ENCODE results near the gene LPAR2. TPM values are rescaled to one million over a fixed set of nuclear protein-coding genes. Genes with fewer than 3 reads are reported as not detected.
"Not testable (repeated sequence)": the region's sequence is repeated elsewhere in the genome, so short reads cannot be mapped to it uniquely, and the experiment has no call there.

LPAR2 gene
- total and polyA plus RNA-seq, 4 donors: 1.5 to 11.7 (median 7.9) TPM

- peak; percentile 96 for ATAC-seq (ENCODE audit: low FRiP score)
- H3K27me3 ChIP-seq (ENCODE audit: control insufficient read depth in 1 of 2, insufficient read depth in 2 of 2, low read length in 1 of 2): no peaks in the 10 kb centered on the region
- no peak within 1 kb of the TSS for H3K27ac ChIP-seq (ENCODE audit: low read depth in 1 of 2, low read length in 2 of 2)
- no peak within 1 kb of the TSS for H3K4me3 ChIP-seq (ENCODE audit: low read length in 2 of 2)
- H3K4me1 ChIP-seq (ENCODE audit: control insufficient read depth in 1 of 2, insufficient read depth in 2 of 2, low read length in 2 of 2): no peaks in the 10 kb centered on the region
- intact Hi-C loops (cut with DNase I): no loop called here
- WGBS, 2 donors: 5 to 6% methylated on average over 54 to 80 of the region's 80 CpGs
- no peaks in the 10 kb centered on the region for H3K9me3 ChIP-seq (ENCODE audit: control insufficient read depth, low read length)
- peak; percentile 96 to 97 for DNase-seq
- H3K36me3 ChIP-seq (ENCODE audit: control insufficient read depth in 1 of 2, insufficient read depth in 2 of 2, low read length in 1 of 2): no peaks in the 10 kb centered on the region
Measured at GRCh38 chr19:19618219-19619051, 9.6 kb downstream of the LPAR2 start, which contains the start of gene PBX4. Gene PBX4 (minus strand): TSS chr19:19618687. CDS start chr19:19618629, 58 bp downstream.

GRCh38 chr19:19615086-19615485 lies 12.9 kb downstream of the LPAR2 start:
- no peaks in the 10 kb centered on the region for H3K4me1 ChIP-seq (ENCODE audit: control insufficient read depth in 1 of 2, insufficient read depth in 2 of 2, low read length in 2 of 2)
- H3K27ac ChIP-seq (ENCODE audit: low read depth in 1 of 2, low read length in 2 of 2): no peak overlapping the region
- DNase-seq (no peak), ATAC-seq (ENCODE audit: low FRiP score) (no peak)
- intact Hi-C loops (cut with DNase I): no loop called here
- no peak overlapping the region for H3K4me3 ChIP-seq (ENCODE audit: low read length in 2 of 2)
- H3K36me3 ChIP-seq (ENCODE audit: control insufficient read depth in 1 of 2, insufficient read depth in 2 of 2, low read length in 1 of 2): no peaks in the 10 kb centered on the region
- no peaks in the 10 kb centered on the region for H3K9me3 ChIP-seq (ENCODE audit: control insufficient read depth, low read length)
- H3K27me3 ChIP-seq (ENCODE audit: control insufficient read depth in 1 of 2, insufficient read depth in 2 of 2, low read length in 1 of 2): no peaks in the 10 kb centered on the region
- whole genome bisulfite sequencing, 2 donors: 95 to 98% methylated on average over 3 of the region's 3 CpGs

DNA sequence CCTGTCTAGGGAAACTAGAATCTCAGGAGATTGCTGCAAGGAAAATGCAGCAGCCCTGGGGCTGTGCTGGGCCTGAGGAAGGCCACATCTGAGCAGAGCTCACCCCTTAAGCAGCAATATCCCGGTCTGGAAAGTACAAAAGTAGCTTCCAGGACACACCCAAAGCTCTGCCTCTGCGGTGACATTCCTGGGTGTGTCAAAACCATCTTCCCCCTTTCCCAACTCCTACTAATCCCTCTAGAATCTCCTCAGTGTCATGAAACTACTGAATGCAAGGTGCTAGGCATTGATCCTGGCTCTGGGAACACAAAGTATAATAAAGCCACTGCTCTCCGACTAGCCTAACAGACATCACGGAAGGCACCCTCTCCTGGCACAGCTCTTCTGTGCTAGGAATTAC lies 14.5 kb downstream of the LPAR2 start:
- 87 to 90% methylated on average over 4 of the region's 4 CpGs for WGBS, 2 donors
- intact Hi-C loops (cut with DNase I): no loop called here

DNA sequence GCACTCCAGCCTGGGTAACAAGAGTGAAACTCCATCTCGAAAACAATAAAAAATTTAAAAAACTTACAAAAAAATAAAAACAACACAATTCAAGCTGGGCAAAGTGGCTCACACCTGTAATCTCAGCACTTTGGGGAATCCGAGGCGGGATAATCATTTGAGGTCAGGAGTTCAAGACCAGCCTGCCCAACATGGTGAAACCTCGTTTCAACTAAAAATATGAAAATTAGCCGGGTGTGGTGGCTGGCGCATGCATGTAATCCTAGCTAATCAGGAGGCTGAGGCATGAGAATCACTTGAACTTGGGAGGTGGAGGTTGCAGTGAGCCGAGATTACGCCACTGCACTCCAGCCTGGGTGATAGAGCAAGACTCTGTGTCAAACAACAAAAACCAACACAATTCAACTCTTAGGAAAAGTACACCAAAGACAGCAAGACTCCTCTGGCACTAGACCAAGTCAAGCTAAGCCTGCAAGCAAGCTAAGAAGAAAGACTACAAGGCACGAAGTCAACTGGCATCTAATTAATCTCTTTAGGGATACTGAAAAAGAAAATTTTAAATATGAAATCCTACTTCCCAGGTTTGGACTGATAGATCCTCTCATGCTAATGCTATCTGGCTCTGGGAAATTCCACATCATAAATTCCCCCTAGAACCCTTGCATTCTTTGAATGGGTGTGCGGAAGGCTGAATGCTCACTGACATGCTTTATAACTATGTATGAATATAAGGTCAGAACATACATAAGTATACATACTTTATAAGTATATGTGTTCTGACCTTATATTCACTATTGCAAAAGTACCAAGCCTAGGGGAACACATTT lies 17.4 kb downstream of the LPAR2 start:
- H3K9me3 ChIP-seq (ENCODE audit: control insufficient read depth, low read length): no peaks in the 10 kb centered on the region
- intact Hi-C loops (cut with DNase I): no loop called here

More for the DNA sequence above, 14.5 kb downstream of the LPAR2 start:
- no peak for ATAC-seq (ENCODE audit: low FRiP score)
- H3K36me3 ChIP-seq (ENCODE audit: control insufficient read depth in 1 of 2, insufficient read depth in 2 of 2, low read length in 1 of 2): no peaks in the 10 kb centered on the region
- H3K27me3 ChIP-seq (ENCODE audit: control insufficient read depth in 1 of 2, insufficient read depth in 2 of 2, low read length in 1 of 2): no peaks in the 10 kb centered on the region
- H3K27ac ChIP-seq (ENCODE audit: low read depth in 1 of 2, low read length in 2 of 2): no peak overlapping the region
- DNase-seq: no peak
- H3K4me1 ChIP-seq (ENCODE audit: control insufficient read depth in 1 of 2, insufficient read depth in 2 of 2, low read length in 2 of 2): no peaks in the 10 kb centered on the region
- no peaks in the 10 kb centered on the region for H3K9me3 ChIP-seq (ENCODE audit: control insufficient read depth, low read length)
- H3K4me3 ChIP-seq (ENCODE audit: low read length in 2 of 2): no peak overlapping the region

GRCh38 chr19:19606686-19607085 lies 21.3 kb downstream of the LPAR2 start:
- DNase-seq; intact Hi-C loops (cut with DNase I); H3K27me3 ChIP-seq (ENCODE audit: control insufficient read depth in 1 of 2, insufficient read depth in 2 of 2, low read length in 1 of 2); H3K4me3 ChIP-seq (ENCODE audit: low read length in 2 of 2); ATAC-seq (ENCODE audit: low FRiP score); H3K27ac ChIP-seq (ENCODE audit: low read depth in 1 of 2, low read length in 2 of 2); H3K36me3 ChIP-seq (ENCODE audit: control insufficient read depth in 1 of 2, insufficient read depth in 2 of 2, low read length in 1 of 2); H3K4me1 ChIP-seq (ENCODE audit: control insufficient read depth in 1 of 2, insufficient read depth in 2 of 2, low read length in 2 of 2); H3K9me3 ChIP-seq (ENCODE audit: control insufficient read depth, low read length): not testable (repeated sequence)
- 93 to 97% methylated on average over 8 of the region's 8 CpGs for WGBS, 2 donors

More for the DNA sequence above, 17.4 kb downstream of the LPAR2 start:
- Histone ChIP-seq H3K36me3 (ENCODE audit: control insufficient read depth in 1 of 2, insufficient read depth in 2 of 2, low read length in 1 of 2) (no peaks in the 10 kb centered on the region), H3K4me3 (ENCODE audit: low read length in 2 of 2) (no peak overlapping the region), H3K27me3 (ENCODE audit: control insufficient read depth in 1 of 2, insufficient read depth in 2 of 2, low read length in 1 of 2) (no peaks in the 10 kb centered on the region), H3K4me1 (ENCODE audit: control insufficient read depth in 1 of 2, insufficient read depth in 2 of 2, low read length in 2 of 2) (no peaks in the 10 kb centered on the region), H3K27ac (ENCODE audit: low read depth in 1 of 2, low read length in 2 of 2) (no peak overlapping the region)
- DNase-seq (no peak), ATAC-seq (ENCODE audit: low FRiP score) (no peak)
- WGBS, 2 donors: 83% methylated on average over 10 of the region's 10 CpGs

- intact Hi-C loops (cut with DNase I): no loop called here
- ATAC-seq (ENCODE audit: low FRiP score): no peak
- no peaks in the 10 kb centered on the region for H3K9me3 ChIP-seq (ENCODE audit: control insufficient read depth, low read length)
- 85 to 86% methylated on average over 1 of the region's 1 CpG for WGBS, 2 donors
- H3K4me1 ChIP-seq (ENCODE audit: control insufficient read depth in 1 of 2, insufficient read depth in 2 of 2, low read length in 2 of 2): no peaks in the 10 kb centered on the region
- H3K27me3 ChIP-seq (ENCODE audit: control insufficient read depth in 1 of 2, insufficient read depth in 2 of 2, low read length in 1 of 2): no peaks in the 10 kb centered on the region
- no peaks in the 10 kb centered on the region for H3K36me3 ChIP-seq (ENCODE audit: control insufficient read depth in 1 of 2, insufficient read depth in 2 of 2, low read length in 1 of 2)
- no peak overlapping the region for H3K27ac ChIP-seq (ENCODE audit: low read depth in 1 of 2, low read length in 2 of 2)
- DNase-seq: no peak
- no peak overlapping the region for H3K4me3 ChIP-seq (ENCODE audit: low read length in 2 of 2)
Measured at GRCh38 chr19:19606021-19606420, 22.0 kb downstream of the LPAR2 start.

DNA sequence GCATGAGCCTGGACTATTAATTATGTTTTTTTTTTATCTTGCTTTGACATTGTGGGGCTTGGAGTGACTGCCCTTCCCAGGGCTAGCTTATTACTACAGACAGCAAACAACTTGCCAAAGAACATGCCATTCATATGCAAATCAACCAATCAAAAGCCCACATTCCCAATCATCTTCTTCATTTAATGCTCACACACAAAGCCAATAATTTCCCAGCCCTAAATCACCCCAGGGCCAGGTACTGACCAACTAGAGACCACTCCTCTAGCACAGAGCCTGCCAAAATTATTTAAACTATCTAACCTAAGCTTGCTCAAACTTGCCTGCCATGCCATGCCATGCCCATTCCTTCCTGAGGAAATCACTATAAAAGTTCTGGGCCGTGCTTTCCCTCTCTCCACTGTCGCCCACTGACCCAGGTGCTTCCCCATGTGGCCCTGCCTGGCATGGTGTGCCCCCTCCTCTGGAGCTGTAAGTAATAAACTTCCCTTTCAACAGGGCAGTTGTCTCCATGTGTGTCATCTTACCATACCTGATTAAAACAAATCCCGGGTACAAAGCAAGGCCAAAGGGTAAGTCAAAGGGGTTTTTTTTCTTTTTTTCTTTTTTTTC lies 25.2 kb downstream of the LPAR2 start:
- ATAC-seq (ENCODE audit: low FRiP score) (no peak), DNase-seq (no peak)
- Histone ChIP-seq H3K9me3 (ENCODE audit: control insufficient read depth, low read length) (no peaks in the 10 kb centered on the region), H3K36me3 (ENCODE audit: control insufficient read depth in 1 of 2, insufficient read depth in 2 of 2, low read length in 1 of 2) (no peaks in the 10 kb centered on the region), H3K27me3 (ENCODE audit: control insufficient read depth in 1 of 2, insufficient read depth in 2 of 2, low read length in 1 of 2) (no peaks in the 10 kb centered on the region), H3K4me1 (ENCODE audit: control insufficient read depth in 1 of 2, insufficient read depth in 2 of 2, low read length in 2 of 2) (no peaks in the 10 kb centered on the region), H3K4me3 (ENCODE audit: low read length in 2 of 2) (no peak overlapping the region), H3K27ac (ENCODE audit: low read depth in 1 of 2, low read length in 2 of 2) (no peak overlapping the region)
- intact Hi-C loops (cut with DNase I): no loop called here
- whole genome bisulfite sequencing, 2 donors: 80 to 89% methylated on average over 3 of the region's 3 CpGs

- H3K27me3 ChIP-seq (ENCODE audit: control insufficient read depth in 1 of 2, insufficient read depth in 2 of 2, low read length in 1 of 2): no peaks in the 10 kb centered on the region
- 85 to 86% methylated on average over 9 of the region's 9 CpGs for WGBS, 2 donors
- H3K27ac ChIP-seq (ENCODE audit: low read depth in 1 of 2, low read length in 2 of 2): no peak overlapping the region
- H3K4me1 ChIP-seq (ENCODE audit: control insufficient read depth in 1 of 2, insufficient read depth in 2 of 2, low read length in 2 of 2): no peaks in the 10 kb centered on the region
- ATAC-seq (ENCODE audit: low FRiP score): no peak
- intact Hi-C loops (cut with DNase I): no loop called here
- no peaks in the 10 kb centered on the region for H3K9me3 ChIP-seq (ENCODE audit: control insufficient read depth, low read length)
- no peak overlapping the region for H3K4me3 ChIP-seq (ENCODE audit: low read length in 2 of 2)
- DNase-seq: no peak
- no peaks in the 10 kb centered on the region for H3K36me3 ChIP-seq (ENCODE audit: control insufficient read depth in 1 of 2, insufficient read depth in 2 of 2, low read length in 1 of 2)
Measured at GRCh38 chr19:19602136-19602712, 25.8 kb downstream of the LPAR2 start.
